Natural killer cell (primary cell): ENCODE measurements around the gene IL1A. TPM values are rescaled to one million over a fixed set of nuclear protein-coding genes. Genes with fewer than 3 reads are reported as not detected.

Experiments
- ATAC-seq, 3 donors: fragments of 150-1000 bp in 2 of 3; fragments of 200-7000 bp in 1 of 3; cut with Tn5 transposase; 1 replicate in 1 of 3; 2 replicates in 2 of 3; pipeline ENCODE4 v1.10.0; 2021; ENCODE audit warnings: mild to moderate bottlenecking in 2 of 3, moderate library complexity in 2 of 3
- DNase-seq, 2 donors: peaks; one replicate each; pipeline versions ENCODE4 v3.0.0 to v3.0.0-alpha.2; 2013 to 2021; ENCODE audit warnings: mixed read lengths in 1 of 2
- H3K27ac ChIP-seq: one replicate; pipeline ENCODE4 v1.5.1; 2013; ENCODE audit warnings: mild to moderate bottlenecking, low read length
- H3K27me3 ChIP-seq: one replicate; pipeline ENCODE4 v1.6.1; 2013; ENCODE audit warnings: low read length; ENCODE audit not compliant: control insufficient read depth, insufficient read depth
- H3K36me3 ChIP-seq: one replicate; pipeline ENCODE4 v1.6.1; 2013; ENCODE audit warnings: low read length; ENCODE audit not compliant: control insufficient read depth, insufficient read depth
- H3K4me1 ChIP-seq: one replicate; pipeline ENCODE4 v1.6.1; 2013; ENCODE audit warnings: low read length; ENCODE audit not compliant: control insufficient read depth, insufficient read depth
- H3K4me3 ChIP-seq: one replicate; pipeline ENCODE4 v1.5.1; 2013; ENCODE audit warnings: low read length
- H3K9me3 ChIP-seq: one replicate; pipeline ENCODE4 v1.6.1; 2013; ENCODE audit warnings: low read length; ENCODE audit not compliant: control insufficient read depth, insufficient read depth
- H3K27ac Mint-ChIP-seq, 2 donors: one replicate each; pipeline ENCODE4 v1.8.0; 2022; ENCODE audit warnings: mild to moderate bottlenecking in 2 of 2, mixed read lengths in 2 of 2, moderate library complexity in 1 of 2
- H3K27me3 Mint-ChIP-seq, 2 donors: one replicate each; pipeline ENCODE4 v1.8.0; 2022; ENCODE audit warnings: low read depth in 2 of 2, mixed read lengths in 2 of 2
- H3K36me3 Mint-ChIP-seq: one replicate; pipeline ENCODE4 v1.8.0; 2022; ENCODE audit warnings: mixed read lengths
- H3K4me1 Mint-ChIP-seq, 2 donors: one replicate each; pipeline ENCODE4 v1.8.0; 2022; ENCODE audit warnings: mixed read lengths in 2 of 2
- H3K4me3 Mint-ChIP-seq: one replicate; pipeline ENCODE4 v1.8.0; 2022; ENCODE audit warnings: mild to moderate bottlenecking, moderate library complexity, mixed read lengths
- H3K9me3 Mint-ChIP-seq, 2 donors: one replicate each; pipeline ENCODE4 v1.8.0; 2022; ENCODE audit warnings: mixed read lengths in 2 of 2
- WGBS: methylation state at CpG from one replicate; pipeline ENCODE4 v1.1.7; 2013; ENCODE audit warnings: missing lambda C conversion rate; ENCODE audit not compliant: insufficient coverage; 5-methylcytosine and 5-hydroxymethylcytosine counted together
- intact Hi-C: fragments of 100-400 bp; cut with micrococcal nuclease; formaldehyde crosslinking; loops from one replicate; pipeline ENCODE4 v1.14.2; 2022
- total RNA-seq, 4 donors: library from RNA; stranded (reverse); fragments of 120-200 nt in 1 of 4; gene quantifications; one replicate each; pipeline versions ENCODE4 v1.2.3 to v1.2.4, GENCODE V29; 2013 to 2022
- TF ChIP-seq, protein P1 (sequence below): fragments of 200-600 bp; IDR thresholded peaks from one replicate; pipeline ENCODE4 v1.8.0; 2022; ENCODE audit warnings: antibody characterized with exemption

IL1A gene
- total RNA-seq, 3 donors from 2014 or later (not counting 1 experiment from before 2014, with no cell fraction given) = 0.45 to 1.6 TPM; not detected in 1

DNA sequence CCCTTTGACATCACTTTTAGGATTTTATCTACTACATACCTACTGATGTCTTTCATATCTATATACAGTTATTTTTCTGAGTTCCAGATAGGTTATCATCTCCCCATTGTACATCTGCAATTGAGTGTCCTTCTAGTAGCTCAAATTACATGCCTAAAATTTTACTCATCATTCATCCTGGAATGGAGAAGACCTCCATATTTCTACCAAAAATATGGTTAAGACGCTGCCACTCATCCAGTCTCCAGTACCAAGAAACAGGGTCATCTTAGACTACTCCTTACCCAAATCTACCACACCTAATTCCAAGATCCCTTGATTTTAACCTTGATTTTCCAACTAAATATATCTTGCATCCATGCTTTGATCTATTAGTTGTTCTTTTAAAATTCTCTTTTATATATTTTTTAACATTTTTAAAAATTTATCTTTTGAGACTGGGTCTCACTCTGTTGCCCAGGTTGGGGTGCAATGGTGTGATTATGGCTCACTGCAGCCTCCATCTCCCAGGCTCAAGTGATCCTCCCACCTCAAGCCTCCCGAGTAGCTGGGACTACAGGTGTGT lies 11.3 kb downstream of the IL1A start:
- no peak for ATAC-seq
- TF ChIP-seq, protein P1, sequence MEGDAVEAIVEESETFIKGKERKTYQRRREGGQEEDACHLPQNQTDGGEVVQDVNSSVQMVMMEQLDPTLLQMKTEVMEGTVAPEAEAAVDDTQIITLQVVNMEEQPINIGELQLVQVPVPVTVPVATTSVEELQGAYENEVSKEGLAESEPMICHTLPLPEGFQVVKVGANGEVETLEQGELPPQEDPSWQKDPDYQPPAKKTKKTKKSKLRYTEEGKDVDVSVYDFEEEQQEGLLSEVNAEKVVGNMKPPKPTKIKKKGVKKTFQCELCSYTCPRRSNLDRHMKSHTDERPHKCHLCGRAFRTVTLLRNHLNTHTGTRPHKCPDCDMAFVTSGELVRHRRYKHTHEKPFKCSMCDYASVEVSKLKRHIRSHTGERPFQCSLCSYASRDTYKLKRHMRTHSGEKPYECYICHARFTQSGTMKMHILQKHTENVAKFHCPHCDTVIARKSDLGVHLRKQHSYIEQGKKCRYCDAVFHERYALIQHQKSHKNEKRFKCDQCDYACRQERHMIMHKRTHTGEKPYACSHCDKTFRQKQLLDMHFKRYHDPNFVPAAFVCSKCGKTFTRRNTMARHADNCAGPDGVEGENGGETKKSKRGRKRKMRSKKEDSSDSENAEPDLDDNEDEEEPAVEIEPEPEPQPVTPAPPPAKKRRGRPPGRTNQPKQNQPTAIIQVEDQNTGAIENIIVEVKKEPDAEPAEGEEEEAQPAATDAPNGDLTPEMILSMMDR = no peak
- H3K27me3 Mint-ChIP-seq = no peaks in the 10 kb centered on the region
- no peak for DNase-seq
- no peak overlapping the region for H3K4me3 Mint-ChIP-seq
- no peaks in the 10 kb centered on the region for H3K36me3 Mint-ChIP-seq
- intact Hi-C loops = no loop called here
- Histone ChIP-seq H3K27ac (no peak overlapping the region), H3K36me3 (no peaks in the 10 kb centered on the region), H3K4me3 (no peak overlapping the region), H3K27me3 (no peaks in the 10 kb centered on the region), H3K9me3 (no peaks in the 10 kb centered on the region), H3K4me1 (peaks cover 10% of the 10 kb centered on the region)
- WGBS = 70% methylated on average over 2 of the region's 2 CpGs
- H3K4me1 Mint-ChIP-seq = peaks cover 29 to 31% of the 10 kb centered on the region in 2 donors
- no peak overlapping the region for H3K27ac Mint-ChIP-seq
- no peaks in the 10 kb centered on the region for H3K9me3 Mint-ChIP-seq

- Mint-ChIP-seq H3K36me3 (no peaks in the 10 kb centered on the region), H3K27ac (no peak overlapping the region), H3K9me3 (no peaks in the 10 kb centered on the region), H3K4me1 (peaks cover 30 to 31% of the 10 kb centered on the region in 2 donors), H3K4me3 (no peak overlapping the region), H3K27me3 (no peaks in the 10 kb centered on the region)
- H3K27ac ChIP-seq = no peak overlapping the region
- no peak for DNase-seq
- H3K36me3 ChIP-seq = no peaks in the 10 kb centered on the region
- 36% methylated on average over 3 of the region's 4 CpGs for WGBS
- H3K4me3 ChIP-seq = no peak overlapping the region
- H3K27me3 ChIP-seq = no peaks in the 10 kb centered on the region
- peaks cover 9% of the 10 kb centered on the region for H3K4me1 ChIP-seq
- H3K9me3 ChIP-seq = no peaks in the 10 kb centered on the region
- intact Hi-C loops = no loop called here
- ATAC-seq = no peak
- TF ChIP-seq, protein P1 = no peak
These were observed 12.0 kb downstream of the IL1A start for GRCh38 chr2:112772322-112772721.

- 80% methylated on average over 1 of the region's 1 CpG for WGBS
- Histone ChIP-seq H3K4me1 (peaks cover 17% of the 10 kb centered on the region), H3K36me3 (no peaks in the 10 kb centered on the region), H3K27ac (peak overlapping the region; percentile 64), H3K4me3 (no peak overlapping the region), H3K27me3 (no peaks in the 10 kb centered on the region), H3K9me3 (no peaks in the 10 kb centered on the region)
- Mint-ChIP-seq H3K27ac (peak overlapping the region; percentile 76 to 80), H3K36me3 (no peaks in the 10 kb centered on the region), H3K4me3 (peak overlapping the region; percentile 54), H3K9me3 (no peaks in the 10 kb centered on the region), H3K27me3 (no peaks in the 10 kb centered on the region), H3K4me1 (peaks cover 31 to 35% of the 10 kb centered on the region in 2 donors)
- TF ChIP-seq, protein P1 = no peak
- ATAC-seq = no peak
- intact Hi-C loops = no loop called here
- DNase-seq = no peak
These were observed 15.9 kb downstream of the IL1A start for GRCh38 chr2:112768432-112768831.
